ENCODE data around the gene DEPDC1B.
A peak's percentile ranks its signal among the peaks of the same experiment; 100 is the strongest.
"Not testable (repeated sequence)": the region's sequence is repeated elsewhere in the genome, so short reads cannot be mapped to it uniquely, and the experiment has no call there.

Gene DEPDC1B, protein sequence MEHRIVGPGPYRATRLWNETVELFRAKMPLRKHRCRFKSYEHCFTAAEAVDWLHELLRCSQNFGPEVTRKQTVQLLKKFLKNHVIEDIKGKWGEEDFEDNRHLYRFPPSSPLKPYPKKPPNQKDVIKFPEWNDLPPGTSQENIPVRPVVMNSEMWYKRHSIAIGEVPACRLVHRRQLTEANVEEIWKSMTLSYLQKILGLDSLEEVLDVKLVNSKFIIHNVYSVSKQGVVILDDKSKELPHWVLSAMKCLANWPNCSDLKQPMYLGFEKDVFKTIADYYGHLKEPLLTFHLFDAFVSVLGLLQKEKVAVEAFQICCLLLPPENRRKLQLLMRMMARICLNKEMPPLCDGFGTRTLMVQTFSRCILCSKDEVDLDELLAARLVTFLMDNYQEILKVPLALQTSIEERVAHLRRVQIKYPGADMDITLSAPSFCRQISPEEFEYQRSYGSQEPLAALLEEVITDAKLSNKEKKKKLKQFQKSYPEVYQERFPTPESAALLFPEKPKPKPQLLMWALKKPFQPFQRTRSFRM

DNA sequence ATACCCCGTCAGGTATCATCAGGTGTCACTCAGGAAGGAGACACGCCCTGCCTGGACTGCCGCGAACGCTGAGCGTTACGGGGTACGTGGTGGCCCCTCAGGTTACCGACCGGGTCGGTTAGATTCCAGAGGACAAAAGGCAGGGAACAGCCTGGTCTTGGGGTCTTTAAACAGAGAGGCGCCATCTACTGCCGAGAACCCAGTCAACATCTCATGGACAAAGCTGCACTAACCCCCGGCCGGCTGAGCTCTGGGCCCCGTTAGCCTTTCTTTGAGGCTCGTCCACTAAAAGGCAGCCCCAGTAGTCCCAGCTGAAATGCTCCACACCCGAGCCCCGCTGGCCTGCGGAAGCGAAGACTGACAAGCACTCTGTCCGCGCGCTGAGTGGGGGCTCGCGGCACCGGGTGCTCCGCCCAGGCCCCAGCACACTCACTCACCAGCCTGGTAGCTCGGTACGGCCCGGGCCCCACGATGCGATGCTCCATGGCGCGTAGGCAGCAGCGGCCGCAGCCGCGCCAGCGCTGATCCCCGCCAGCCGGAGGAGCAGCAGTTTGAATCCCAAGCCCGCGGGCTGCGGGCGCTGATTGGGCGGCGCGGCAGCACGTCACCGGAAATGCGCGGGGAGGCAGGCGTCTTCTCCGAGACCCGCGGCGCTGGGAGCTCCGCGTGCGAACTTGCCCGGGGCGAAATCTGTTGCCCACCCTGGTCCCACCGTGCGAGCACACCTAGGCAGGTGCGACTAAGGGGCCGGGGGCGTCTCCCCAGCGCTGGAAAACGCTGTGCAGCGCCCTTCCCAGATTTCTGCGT lies at the start of gene DEPDC1B:
Gene DEPDC1B (minus strand): TSS at position 558 of the 807 bp plus-strand sequence. CDS start 73 bp downstream, at position 485.
- DNase-seq, result peak; percentile 86

- no peak for DNase-seq
These were observed 44.7 kb upstream of the DEPDC1B start for GRCh38 chr5:60744682-60745081.

- no peak for DNase-seq
These were observed 43.7 kb upstream of the DEPDC1B start for GRCh38 chr5:60743511-60744314.

GRCh38 chr5:60740322-60740721 lies 40.4 kb upstream of the DEPDC1B start:
- DNase-seq, result no peak

DNA sequence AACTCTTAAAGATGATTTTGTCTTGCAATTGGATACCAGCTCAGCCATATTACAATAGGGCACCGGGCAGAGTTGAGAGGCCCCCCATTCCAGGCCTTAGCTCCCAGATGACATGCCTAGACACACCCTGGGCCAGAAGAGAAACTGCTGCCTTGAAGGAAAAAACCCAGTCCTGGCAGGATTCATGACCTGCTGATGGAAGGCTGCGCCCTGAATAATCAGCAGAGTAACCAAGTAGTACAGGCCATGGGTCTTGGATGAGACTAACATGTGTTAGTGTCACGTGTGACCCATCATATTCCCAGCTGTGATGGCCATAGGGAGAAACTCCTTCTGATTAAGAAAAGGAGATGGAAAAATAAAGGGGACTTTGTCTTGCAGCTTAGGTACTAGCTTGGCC lies 39.0 kb upstream of the DEPDC1B start:
- DNase-seq, result no peak

- no peak for DNase-seq
These were observed 38.5 kb upstream of the DEPDC1B start for GRCh38 chr5:60738461-60738860.

DNA sequence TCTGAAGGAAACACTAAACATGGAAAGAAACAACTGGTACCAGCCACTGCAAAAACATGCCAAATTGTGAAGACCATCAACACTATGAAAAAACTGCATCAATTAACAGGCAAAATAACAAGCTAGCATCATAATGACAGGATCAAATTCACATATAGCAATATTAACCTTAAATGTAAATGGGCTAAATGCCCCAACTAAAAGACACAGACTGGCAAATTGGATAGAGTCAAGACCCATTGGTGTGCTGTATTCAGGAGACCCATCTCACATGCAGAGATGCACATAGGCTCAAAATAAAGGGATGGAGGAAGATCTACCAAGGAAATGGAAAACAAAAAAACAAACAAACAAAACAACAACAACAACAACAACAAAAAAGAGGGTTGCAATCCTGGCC lies 30.9 kb upstream of the DEPDC1B start:
- DNase-seq, result not testable (repeated sequence)

- DNase-seq, result no peak
These were observed 27.2 kb upstream of the DEPDC1B start for GRCh38 chr5:60727033-60727679.

DNA sequence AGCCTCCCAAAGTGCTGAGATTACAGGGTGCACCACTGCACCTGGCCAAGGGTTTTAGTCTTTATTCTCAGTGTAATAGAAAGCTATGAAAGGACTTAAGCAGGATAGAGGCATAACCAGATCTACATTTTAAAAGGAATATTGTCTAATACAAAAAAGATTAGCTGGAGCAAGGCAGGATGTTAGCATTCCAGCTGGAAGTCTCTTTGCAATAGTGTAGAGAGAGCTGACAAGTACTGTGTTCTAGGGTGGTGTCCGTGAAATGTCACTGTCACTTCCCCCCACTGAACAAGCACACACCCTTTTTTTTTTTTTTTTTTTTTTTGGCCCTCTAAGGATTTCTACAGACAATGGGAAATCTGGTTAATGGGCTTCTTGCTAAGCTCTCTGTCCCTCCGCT lies 24.2 kb upstream of the DEPDC1B start:
- DNase-seq, result no peak

DNA sequence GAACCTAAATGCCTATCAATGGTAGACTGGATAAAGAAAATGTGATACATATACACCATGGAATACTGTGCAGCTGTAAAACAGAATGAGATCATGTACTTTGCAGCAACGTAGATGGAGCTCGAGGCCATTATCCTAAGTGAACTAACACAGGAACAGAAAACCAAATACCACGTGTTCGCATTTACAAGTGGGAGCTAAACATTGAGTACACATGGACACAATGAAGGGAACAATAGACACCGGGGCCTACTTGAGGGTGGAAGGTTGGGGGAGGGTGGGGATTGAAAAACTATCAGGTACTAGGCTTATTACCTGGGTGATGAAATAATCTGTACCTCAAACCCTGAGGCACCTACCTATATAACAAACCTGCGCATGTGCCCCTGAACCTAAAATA lies 22.4 kb upstream of the DEPDC1B start:
- no peak for DNase-seq

- DNase-seq, result no peak
These were observed 19.4 kb upstream of the DEPDC1B start for GRCh38 chr5:60719329-60719728.

DNA sequence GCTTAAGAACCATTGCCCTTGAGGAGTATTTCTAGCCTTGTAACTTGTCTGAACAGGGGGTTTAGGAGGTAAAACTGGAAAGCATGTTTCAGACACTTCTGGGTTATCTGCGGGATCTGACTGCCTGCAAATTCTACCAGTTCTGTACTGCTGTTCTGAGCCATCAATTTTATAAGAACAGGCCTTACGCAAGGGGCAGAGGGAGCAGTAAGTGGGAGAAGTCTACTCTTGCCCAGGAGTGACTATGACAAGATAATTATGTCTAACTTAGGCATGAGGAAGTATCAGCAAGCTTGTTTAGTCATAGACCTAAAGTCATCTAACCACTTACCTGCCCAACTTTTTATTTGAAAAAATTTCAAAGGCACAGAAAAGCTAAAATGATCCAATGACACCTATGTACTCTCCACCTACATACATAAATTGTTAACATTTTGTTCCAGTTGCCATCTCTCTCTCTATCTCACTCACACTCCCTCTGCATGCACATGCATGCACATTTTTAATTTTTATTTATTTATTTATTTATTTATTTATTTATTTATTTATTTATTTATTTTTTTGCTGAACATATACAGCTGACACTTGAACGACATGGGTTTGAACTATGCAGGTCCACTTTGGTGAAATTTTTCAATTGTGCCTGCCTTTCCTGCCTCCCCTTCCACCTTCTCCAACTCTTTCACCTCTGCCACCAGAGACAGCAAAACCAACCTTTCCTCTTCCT lies 18.4 kb upstream of the DEPDC1B start:
- DNase-seq, result no peak

DNA sequence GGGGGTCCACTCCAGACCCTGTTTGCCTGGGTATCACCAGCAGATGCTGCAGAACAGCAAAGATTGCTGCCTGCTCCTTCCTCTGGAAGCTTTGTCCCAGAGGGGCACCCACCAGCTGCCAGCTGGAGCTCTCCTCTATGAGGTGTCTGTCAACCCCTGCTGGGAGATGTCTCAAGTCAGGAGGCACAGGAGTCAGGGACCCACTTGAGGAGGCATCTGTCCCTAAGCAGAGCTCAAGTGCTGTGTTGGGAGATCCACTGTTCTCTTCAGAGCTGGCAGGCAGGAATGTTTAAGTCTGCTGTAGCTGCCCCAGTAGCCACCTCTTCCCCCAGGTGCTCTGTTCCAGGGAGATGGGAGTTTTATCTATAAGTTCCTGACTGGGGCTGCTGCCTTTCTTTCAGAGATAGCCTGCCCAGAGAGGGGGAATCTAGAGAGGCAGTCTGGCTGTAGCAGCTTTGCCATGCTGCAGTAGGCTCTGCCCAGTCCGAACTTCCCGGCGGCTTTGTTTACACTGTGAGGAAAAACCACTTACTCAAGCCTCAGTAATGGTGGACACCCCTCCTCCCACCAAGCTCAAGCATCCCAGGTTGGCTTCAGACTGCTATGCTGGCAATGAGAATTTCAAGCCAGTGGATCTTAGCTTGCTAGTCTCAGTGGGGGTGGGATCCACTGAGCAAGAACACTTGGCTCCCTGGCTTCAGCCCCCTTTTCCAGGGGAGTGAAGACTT lies 15.4 kb upstream of the DEPDC1B start:
- DNase-seq, result not testable (repeated sequence)

- no peak for DNase-seq
These were observed 13.0 kb upstream of the DEPDC1B start for GRCh38 chr5:60712950-60713349.

DNA sequence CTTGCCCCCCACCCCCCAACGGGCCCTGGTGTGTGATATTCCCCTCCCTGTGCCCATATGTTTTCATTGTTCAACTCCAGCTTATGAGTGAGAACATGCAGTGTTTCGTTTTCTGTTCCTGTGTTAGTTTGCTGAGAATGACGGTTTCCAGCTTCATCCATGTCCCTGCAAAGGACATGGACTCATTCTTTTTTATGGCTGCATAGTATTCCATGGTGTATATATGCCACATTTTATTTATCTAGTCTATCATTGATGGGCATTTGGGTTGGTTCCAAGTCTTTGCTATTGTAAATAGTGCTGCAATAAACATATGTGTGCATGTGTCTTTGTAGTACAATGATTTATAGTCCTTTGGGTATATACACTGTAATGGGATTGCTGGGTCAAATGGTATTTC lies 11.9 kb upstream of the DEPDC1B start:
- not testable (repeated sequence) for DNase-seq

GRCh38 chr5:60710362-60710761 lies 10.4 kb upstream of the DEPDC1B start:
- DNase-seq, result no peak

DNA sequence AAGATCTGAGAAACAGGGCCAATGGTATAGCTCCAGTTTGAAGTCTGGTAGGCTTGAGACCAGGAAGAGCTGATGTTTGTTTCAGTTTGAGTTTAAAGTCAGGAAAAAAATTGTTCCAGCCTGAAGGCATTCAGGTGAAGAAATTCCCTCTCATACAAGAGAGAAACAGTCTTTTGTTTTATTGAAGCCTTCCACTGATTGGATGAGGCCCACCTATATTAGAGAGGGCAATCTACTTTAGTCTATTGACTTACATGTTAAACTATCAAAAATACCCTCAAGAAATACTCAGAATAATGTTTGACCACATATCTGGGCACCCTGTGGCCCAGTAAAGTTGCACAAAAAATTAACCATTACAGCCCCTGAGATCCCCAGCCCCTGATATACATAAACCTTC lies 5.2 kb upstream of the DEPDC1B start:
- no peak for DNase-seq

DNA sequence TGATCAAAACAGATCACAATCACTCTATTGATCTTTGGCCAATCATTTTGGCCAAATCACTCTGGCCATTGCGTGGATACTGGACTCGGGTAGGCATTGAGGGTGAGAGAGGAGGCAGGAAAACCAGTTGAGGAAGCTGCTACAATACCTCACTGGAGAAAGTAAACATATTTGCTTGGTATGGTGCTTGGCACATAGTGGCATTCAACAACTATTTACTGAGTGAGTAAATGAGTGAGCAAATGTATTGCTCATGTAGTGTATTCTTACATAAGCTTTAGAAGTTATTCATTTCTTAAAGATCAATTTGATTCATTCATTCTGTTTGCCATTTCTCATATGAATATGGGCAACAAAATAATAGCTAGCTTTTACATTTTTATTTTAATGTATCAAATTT lies 4.0 kb upstream of the DEPDC1B start:
- DNase-seq, result no peak

DNA sequence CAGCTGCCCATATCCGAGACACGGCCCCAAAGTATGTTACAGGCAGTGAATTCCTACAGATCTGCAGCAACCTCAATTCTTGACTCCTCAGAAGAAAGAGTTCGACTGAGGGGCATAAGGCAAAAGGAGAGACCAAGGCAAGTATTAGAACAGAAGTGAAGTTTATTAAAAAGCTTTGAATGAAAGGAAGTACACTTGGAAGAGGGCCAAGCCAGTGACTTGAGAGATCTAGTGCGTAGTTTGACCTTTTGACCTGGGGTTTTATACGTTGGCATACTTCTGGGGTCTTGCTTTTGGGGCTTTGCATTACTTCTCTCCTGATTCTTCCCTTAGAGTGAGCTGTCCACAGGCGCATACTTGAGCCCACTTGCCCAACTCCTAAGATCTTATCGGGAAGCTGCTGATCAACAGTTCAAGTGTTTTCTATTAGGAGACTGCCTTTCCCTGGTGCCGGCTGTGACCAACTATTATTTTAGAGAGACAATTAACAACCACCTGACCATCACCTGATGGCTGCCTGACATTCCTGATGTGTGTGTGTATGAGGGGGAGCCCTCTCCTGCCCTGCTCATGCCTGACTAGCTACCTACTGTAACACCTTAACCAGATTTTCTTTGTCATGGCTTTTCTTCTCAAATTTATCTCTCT lies 1.5 kb upstream of the DEPDC1B start:
- DNase-seq, result no peak

DNA sequence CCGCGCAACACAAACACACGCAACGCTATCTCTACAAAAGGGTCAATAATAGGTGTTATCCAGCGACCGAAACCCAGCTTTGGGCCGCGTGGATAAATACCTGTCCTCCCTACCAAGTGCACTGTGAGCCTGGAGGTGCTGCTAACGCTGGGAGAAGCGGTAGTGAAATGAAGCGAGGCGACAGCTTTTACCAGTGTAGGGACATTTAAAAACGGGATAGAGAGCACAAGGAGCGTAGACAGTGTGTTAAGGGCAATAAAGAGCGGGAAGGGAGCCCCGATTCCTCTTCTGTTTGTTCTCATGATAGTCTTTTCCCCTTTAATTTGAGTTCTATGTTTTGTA lies 421 bp upstream of the DEPDC1B start:
- DNase-seq, result no peak

DNA sequence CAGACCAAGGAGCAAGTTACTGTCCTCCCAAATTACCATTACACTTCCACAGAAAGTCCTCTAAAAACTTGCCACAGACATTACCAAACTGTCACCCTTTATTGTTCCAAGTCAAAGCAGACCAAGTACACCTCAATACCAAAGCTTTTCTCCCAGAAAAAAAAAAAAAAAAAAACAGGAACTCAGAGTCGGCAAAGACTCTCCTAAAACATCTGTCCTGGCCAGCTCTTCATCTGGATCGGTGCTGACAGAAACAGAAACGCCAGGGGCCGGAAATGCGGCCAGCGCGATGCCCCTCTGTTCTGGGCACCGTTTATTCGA lies 718 bp downstream of the DEPDC1B start:
- DNase-seq, result no peak

All from activated naive CD4-positive, alpha-beta T cell treated with anti-CD3 and anti-CD28 coated beads, Interleukin-2, amount 50 U/mL, for 16 hours (primary cell).